GM12878 (cell line): Measurements from ENCODE around the gene STK11. TPM values are rescaled to one million over a fixed set of nuclear protein-coding genes. Genes with fewer than 3 reads are reported as not detected.
A peak's percentile ranks its signal among the peaks of the same experiment; 100 is the strongest.

Experiments
- ATAC-seq: fragments of 200-7000 bp; cut with Tn5 transposase; 3 replicates; pipeline ENCODE4 v1.9.1; 2020; ENCODE audit warnings: mild to moderate bottlenecking, moderate library complexity
- BruUV-seq: library from RNA; stranded (reverse); fragments of 400-500 nt; replicated peaks from 2 replicates; lab custom pipeline; 2021; lab: Mats Ljungman, UMichigan
- CTCF ChIA-PET: fragments of 300-600 bp; sonication (Branson Sonifier 250); formaldehyde crosslinking; extraction: SDS; loops from one replicate; lab custom pipeline; 2021; ENCODE audit warnings: inconsistent platforms; lab: Yijun Ruan, JAX
- POLR2A ChIA-PET: fragments of 350-600 bp; formaldehyde crosslinking; extraction: SDS; loops from one replicate; lab custom pipeline; 2021; ENCODE audit warnings: inconsistent platforms; lab: Charles Lee
- RAD21 ChIA-PET: fragments of 300-600 bp; sonication (Branson Sonifier 250); formaldehyde crosslinking; loops from one replicate; lab custom pipeline; 2023; ENCODE audit warnings: antibody characterized with exemption; ENCODE audit not compliant: unreplicated experiment; lab: Charles Lee
- SMC1A ChIA-PET: fragments of 300-600 bp; sonication (Branson Sonifier 250); formaldehyde crosslinking; loops from one replicate; lab custom pipeline; 2023; ENCODE audit not compliant: unreplicated experiment, uncharacterized antibody; lab: Charles Lee
- DNase-seq: peaks from one replicate; pipeline ENCODE4 v3.0.0-alpha.2; 2011; ENCODE audit warnings: low read depth, low spot score
- FAIRE-seq: peaks from 3 replicates; lab custom pipeline; 2011; peaks lifted over from hg19 to GRCh38; lab: Jason Lieb, UNC
- H2AFZ ChIP-seq: 2 replicates; pipeline ENCODE4 v1.6.0; 2011; ENCODE audit warnings: low read depth, low read length, control low read depth; ENCODE audit not compliant: control insufficient read depth
- H3K27ac ChIP-seq: 2 replicates; pipeline ENCODE4 v1.5.1; 2011; ENCODE audit warnings: control low read depth; ENCODE audit not compliant: control insufficient read depth, insufficient read depth
- H3K27me3 ChIP-seq, 2 experiments: replicated peaks in 1 of 2; 2 replicates each; pipeline versions ENCODE4 v1.6.0 to v1.6.1; 2011; ENCODE audit warnings: low read length in 1 of 2; ENCODE audit not compliant: control insufficient read depth in 2 of 2, insufficient read depth in 2 of 2
- H3K36me3 ChIP-seq, 2 experiments: 2 replicates each; pipeline ENCODE4 v1.5.1; 2011; ENCODE audit warnings: low read length in 1 of 2; ENCODE audit not compliant: control insufficient read depth in 2 of 2, insufficient read depth in 2 of 2
- H3K4me1 ChIP-seq: 2 replicates; pipeline ENCODE4 v1.6.1; 2011; ENCODE audit warnings: mild to moderate bottlenecking, low read length, moderate library complexity, mixed read lengths; ENCODE audit not compliant: control insufficient read depth, insufficient read depth
- H3K4me2 ChIP-seq: 2 replicates; pipeline ENCODE4 v1.6.0; 2011; ENCODE audit warnings: control low read depth; ENCODE audit not compliant: control insufficient read depth, insufficient read depth
- H3K4me3 ChIP-seq: fragments of 200-600 bp; sonication (generic); 2 replicates; pipeline ENCODE4 v1.5.1; 2016
- H3K79me2 ChIP-seq: 2 replicates; pipeline ENCODE4 v1.6.0; 2011; ENCODE audit warnings: low read length; ENCODE audit not compliant: control insufficient read depth, insufficient read depth
- H3K9ac ChIP-seq: 2 replicates; pipeline ENCODE4 v1.8.0; 2011; ENCODE audit warnings: low read length, control low read depth, mixed read lengths; ENCODE audit not compliant: control insufficient read depth, insufficient read depth
- H3K9me3 ChIP-seq: replicated peaks from 3 replicates; pipeline ENCODE4 v1.5.1; 2011; ENCODE audit warnings: mild to moderate bottlenecking, low read length; ENCODE audit not compliant: control insufficient read depth, insufficient read depth
- H4K20me1 ChIP-seq: 2 replicates; pipeline ENCODE4 v1.6.0; 2011; ENCODE audit not compliant: control insufficient read depth, insufficient read depth
- EP300 ChIP-seq, 2 experiments: fragments of 150-350 bp in 1 of 2; IDR thresholded peaks; 2 replicates each; pipeline ENCODE4 v1.6.1; 2011 to 2012; ENCODE audit warnings: low read depth in 2 of 2, low read length in 2 of 2, borderline replicate concordance in 1 of 2, improper control_type of control experiment in 1 of 2, inconsistent platforms in 1 of 2; ENCODE audit not compliant: control insufficient read depth in 1 of 2
- FOS ChIP-seq: IDR thresholded peaks from 3 replicates; pipeline ENCODE4 v1.6.1; 2011; ENCODE audit warnings: borderline replicate concordance; ENCODE audit not compliant: insufficient read length; ENCODE audit errors: extremely low read depth
- KAT2A ChIP-seq: conservative IDR thresholded peaks from 2 replicates; pipeline ENCODE4 v1.6.1; 2011; ENCODE audit warnings: low read depth, low read length; ENCODE audit not compliant: control insufficient read depth
- MLLT1 ChIP-seq: fragments of 450-650 bp; IDR thresholded peaks from 2 replicates; pipeline ENCODE4 v1.6.1; 2016; ENCODE audit warnings: mild to moderate bottlenecking
- MTA2 ChIP-seq: fragments of 450-650 bp; IDR thresholded peaks from 2 replicates; pipeline ENCODE4 v1.6.1; 2016; ENCODE audit warnings: low read depth, mild to moderate bottlenecking, moderate library complexity
- PAX8 ChIP-seq: fragments of 450-650 bp; IDR thresholded peaks from 2 replicates; pipeline ENCODE4 v1.6.1; 2017; ENCODE audit warnings: mild to moderate bottlenecking, moderate library complexity
- RB1 ChIP-seq: fragments of 450-650 bp; formaldehyde crosslinking; IDR thresholded peaks from 2 replicates; pipeline ENCODE4 v1.6.1; 2017; ENCODE audit warnings: mild to moderate bottlenecking, borderline replicate concordance
- STAT1 ChIP-seq: fragments of 450-650 bp; conservative IDR thresholded peaks from 2 replicates; pipeline ENCODE4 v1.6.1; 2014; ENCODE audit warnings: antibody characterized with exemption, mild to moderate bottlenecking
- SUZ12 ChIP-seq: fragments of 200-600 bp; sonication (generic); IDR thresholded peaks from one replicate; pipeline ENCODE4 v1.6.1; 2018; ENCODE audit warnings: antibody characterized with exemption, mild to moderate bottlenecking; ENCODE audit not compliant: unreplicated experiment
- WGBS: methylation state at CpG from one replicate; pipeline ENCODE4 v1.1.6; 2016; ENCODE audit warnings: low lambda C conversion rate; ENCODE audit not compliant: insufficient replicate concordance, insufficient coverage; ENCODE audit errors: missing lambda C conversion rate; 5-methylcytosine and 5-hydroxymethylcytosine counted together
- in situ Hi-C: fragments of 300-500 bp; cut with MboI; formaldehyde crosslinking; loops from 9 replicates; pipeline ENCODE4 v1.14.3; 2018; ENCODE audit warnings: mixed read lengths
- intact Hi-C: fragments of 100-400 bp; cut with micrococcal nuclease; formaldehyde crosslinking; loops from one replicate; pipeline ENCODE4 v1.14.2; 2022; ENCODE audit not compliant: unreplicated experiment
- polyA plus RNA-seq, 11 experiments: library from polyadenylated mRNA; depleted of rRNA in 4 of 11; unstranded in 6 of 11; stranded (reverse) in 5 of 11; fragments of >200 nt; fragmentation: Nextera tagmentation in 4 of 11; fragmentation: Illumina TruSeq in 1 of 11; extraction: Ambion mirVana in 4 of 11; extraction: Trizol in 1 of 11; gene quantifications; 1 replicate in 1 of 11; 2 replicates in 10 of 11; pipeline versions ENCODE4 v1.2.1 to v1.2.3, GENCODE V29; 2011 to 2016; ENCODE audit warnings: inconsistent platforms in 2 of 11, missing spikeins in 2 of 11, low read depth in 1 of 11
- total RNA-seq, 4 experiments: library from RNA; depleted of rRNA in 3 of 4; stranded (reverse); fragments of >200 nt in 3 of 4; fragmentation: Illumina TruSeq in 1 of 4; extraction: Trizol in 1 of 4; gene quantifications; 2 replicates each; pipeline versions ENCODE4 v1.2.1 to v1.2.3, GENCODE V29; 2013 to 2021

STK11 gene
- total and polyA plus RNA-seq, 10 of the 15 experiments (the other 5 are each of a cell fraction or from before 2014, with no cell fraction given), result 0.33 to 71.0 (median 23.8) TPM

GRCh38 chr19:1231729-1232637, 26.4 kb downstream of the STK11 start:
- no peaks in the 10 kb centered on the region for H3K79me2 ChIP-seq
- FAIRE-seq (no peak), ATAC-seq (peak; percentile 45)
- no peaks in the 10 kb centered on the region for H4K20me1 ChIP-seq
- POLR2A ChIA-PET, result no interaction called here
- RAD21 ChIA-PET, result no interaction called here
- H3K9ac ChIP-seq, result no peak overlapping the region
- no peak overlapping the region for H3K4me2 ChIP-seq
- no peak overlapping the region for H3K27ac ChIP-seq
- CTCF ChIA-PET, result no interaction called here
- no peak for TF ChIP-seq STAT1
- TF ChIP-seq PAX8, result no peak
- TF ChIP-seq MTA2, result no peak
- TF ChIP-seq KAT2A, result no peak
- TF ChIP-seq FOS, result no peak
- no peak for TF ChIP-seq RB1
- TF ChIP-seq MLLT1, result no peak
- no peak for TF ChIP-seq SUZ12
- no peak for TF ChIP-seq EP300 (IDR thresholded peaks at IDR 0.05; ENCODE audit: borderline replicate concordance in 1 of 2, control insufficient read depth in 1 of 2, low read depth in 2 of 2, low read length in 2 of 2)
- TF ChIP-seq, all 136 proteins: peak for 0
- DNase-seq, result no peak
- BruUV-seq, result no TSS peak
- Histone ChIP-seq H3K27me3 (peaks cover 0 to 3% of the 10 kb centered on the region in 2 experiments; a peak in 2 of 4 replicates), H3K36me3 (no peaks in the 10 kb centered on the region), H3K9me3 (no peaks in the 10 kb centered on the region; the same call in 2 of the 3 replicates), H2AFZ (no peak overlapping the region), H3K4me3 (no peak overlapping the region), H3K4me1 (no peaks in the 10 kb centered on the region)
- intact Hi-C loops, result no loop called here
- 61% methylated on average over 13 of the region's 15 CpGs for WGBS
- SMC1A ChIA-PET, result no interaction called here
- in situ Hi-C loops, result no loop called here
